ENCODE measurements around the gene SLC22A2. TPM values are rescaled to one million over a fixed set of nuclear protein-coding genes. Genes with fewer than 3 reads are reported as not detected.

Gene SLC22A2
- total RNA-seq, 6 experiments from 2014 or later: not detected

DNA sequence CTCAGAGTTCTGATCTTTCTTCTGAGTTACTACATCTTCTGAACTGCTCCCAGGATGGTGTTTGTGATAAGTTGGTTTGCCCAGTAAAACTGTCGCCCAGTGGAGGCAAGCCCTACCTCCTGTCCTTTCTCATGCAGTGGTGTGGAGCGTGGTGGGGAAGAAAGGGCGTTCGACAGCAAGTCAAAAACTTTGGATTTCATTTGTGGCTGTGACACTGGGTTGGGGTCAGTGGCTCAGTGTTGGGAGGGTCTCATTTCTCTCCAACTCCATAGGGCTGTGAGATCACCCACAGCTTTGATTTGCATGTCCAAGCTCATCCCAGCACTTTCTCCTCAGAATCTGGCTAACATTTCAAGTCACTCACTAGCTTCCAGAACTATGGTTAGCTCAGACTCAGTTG lies 17.5 kb upstream of the SLC22A2 start:
- H3K27ac ChIP-seq: peak overlapping the region in 2 of 3 donors; percentile 76 to 83
- H3K4me1 ChIP-seq: peaks cover 0 to 7% (median 0%) of the 10 kb centered on the region in 4 donors
- no peaks in the 10 kb centered on the region for H3K36me3 ChIP-seq
- TF ChIP-seq, protein P1, sequence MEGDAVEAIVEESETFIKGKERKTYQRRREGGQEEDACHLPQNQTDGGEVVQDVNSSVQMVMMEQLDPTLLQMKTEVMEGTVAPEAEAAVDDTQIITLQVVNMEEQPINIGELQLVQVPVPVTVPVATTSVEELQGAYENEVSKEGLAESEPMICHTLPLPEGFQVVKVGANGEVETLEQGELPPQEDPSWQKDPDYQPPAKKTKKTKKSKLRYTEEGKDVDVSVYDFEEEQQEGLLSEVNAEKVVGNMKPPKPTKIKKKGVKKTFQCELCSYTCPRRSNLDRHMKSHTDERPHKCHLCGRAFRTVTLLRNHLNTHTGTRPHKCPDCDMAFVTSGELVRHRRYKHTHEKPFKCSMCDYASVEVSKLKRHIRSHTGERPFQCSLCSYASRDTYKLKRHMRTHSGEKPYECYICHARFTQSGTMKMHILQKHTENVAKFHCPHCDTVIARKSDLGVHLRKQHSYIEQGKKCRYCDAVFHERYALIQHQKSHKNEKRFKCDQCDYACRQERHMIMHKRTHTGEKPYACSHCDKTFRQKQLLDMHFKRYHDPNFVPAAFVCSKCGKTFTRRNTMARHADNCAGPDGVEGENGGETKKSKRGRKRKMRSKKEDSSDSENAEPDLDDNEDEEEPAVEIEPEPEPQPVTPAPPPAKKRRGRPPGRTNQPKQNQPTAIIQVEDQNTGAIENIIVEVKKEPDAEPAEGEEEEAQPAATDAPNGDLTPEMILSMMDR (IDR thresholded peaks at IDR 0.05): no peak
- no peak for TF ChIP-seq POLR2A (IDR thresholded peaks at IDR 0.05)
- DNase-seq (no peak), ATAC-seq (no peak)
- H3K9me3 ChIP-seq: no peaks in the 10 kb centered on the region
- intact Hi-C loops (cut with DNase I): no loop called here
- H3K27me3 ChIP-seq: no peaks in the 10 kb centered on the region
- 53% methylated on average over 3 of the region's 4 CpGs for WGBS (ENCODE audit: insufficient coverage, low coverage, low lambda C conversion rate, missing lambda C conversion rate)
- no peak overlapping the region for H3K4me3 ChIP-seq

DNA sequence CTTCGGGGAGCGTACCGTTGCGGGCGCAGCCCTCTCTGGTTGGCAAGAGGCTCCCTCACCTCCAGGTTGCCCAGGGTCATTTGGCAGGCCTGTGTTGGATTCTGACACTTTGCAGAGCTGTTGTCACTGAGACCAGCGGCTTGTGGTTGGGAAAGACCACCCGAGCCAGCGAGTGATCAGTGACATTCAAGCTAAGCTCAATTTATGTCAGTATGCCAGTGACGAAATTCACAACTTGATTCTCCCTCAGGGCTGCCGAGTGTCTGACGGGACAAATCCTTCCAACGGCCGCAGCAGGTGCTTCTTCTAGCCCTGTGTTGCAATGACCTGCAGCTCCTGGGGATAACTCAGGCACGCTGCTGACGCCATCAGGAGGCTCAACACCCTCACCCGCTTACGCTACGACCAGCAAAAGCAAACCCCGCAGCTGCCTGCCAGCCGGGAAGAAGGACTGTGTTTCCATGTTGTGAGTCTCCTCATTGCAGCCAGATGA lies 16.9 kb upstream of the SLC22A2 start:
- no peaks in the 10 kb centered on the region for H3K27me3 ChIP-seq
- no peak overlapping the region for H3K4me3 ChIP-seq
- intact Hi-C loops (cut with DNase I): no loop called here
- no peak for TF ChIP-seq POLR2A (IDR thresholded peaks at IDR 0.05)
- TF ChIP-seq, protein P1 (IDR thresholded peaks at IDR 0.05): no peak
- H3K9me3 ChIP-seq: no peaks in the 10 kb centered on the region
- DNase-seq: peak; percentile 66 to 89 (median 73)
- WGBS (ENCODE audit: insufficient coverage, low coverage, low lambda C conversion rate, missing lambda C conversion rate): 31% methylated on average over 3 of the region's 20 CpGs
- peaks cover 0 to 7% (median 0%) of the 10 kb centered on the region in 4 donors for H3K4me1 ChIP-seq
- no peaks in the 10 kb centered on the region for H3K36me3 ChIP-seq
- peak overlapping the region; percentile 38 to 83 (median 76) for H3K27ac ChIP-seq
- peak; percentile 77 to 88 (median 84) for ATAC-seq

DNA sequence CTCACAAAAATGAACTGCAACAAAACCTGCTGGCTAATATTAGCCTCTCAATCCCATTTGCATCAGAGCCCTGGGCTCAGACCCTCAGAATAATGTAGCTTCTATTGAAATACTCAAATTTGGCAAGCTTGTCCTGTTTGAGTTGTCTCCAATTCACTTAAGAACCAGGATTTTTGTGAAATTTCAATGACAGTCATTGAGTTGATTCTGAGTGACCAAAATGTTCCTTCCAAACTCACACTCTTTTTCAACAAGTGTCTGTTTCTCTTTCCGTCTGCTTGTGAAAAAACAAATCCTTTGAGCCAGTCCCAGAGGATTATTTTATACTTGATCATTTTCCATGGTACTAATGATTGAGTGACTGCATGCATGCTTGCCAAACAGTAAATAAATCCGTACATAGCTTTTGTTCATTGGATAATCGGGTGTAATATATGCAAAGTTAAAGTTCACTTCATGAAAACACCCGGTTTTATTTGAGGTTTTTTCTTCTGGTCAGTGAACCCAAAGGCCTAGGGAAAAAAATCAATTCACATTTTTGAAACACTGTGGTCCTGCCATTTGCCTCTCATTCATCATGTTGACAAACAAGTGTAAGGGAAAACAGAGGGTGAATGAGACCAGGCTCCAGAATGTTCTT lies 16.4 kb upstream of the SLC22A2 start:
- DNase-seq: no peak
- peak in 1 of 4 donors; percentile 81 for ATAC-seq
- WGBS (ENCODE audit: insufficient coverage, low coverage, low lambda C conversion rate, missing lambda C conversion rate): 15% methylated on average over 4 of the region's 4 CpGs
- no peaks in the 10 kb centered on the region for H3K36me3 ChIP-seq
- TF ChIP-seq POLR2A (IDR thresholded peaks at IDR 0.05): no peak
- TF ChIP-seq, protein P1 (IDR thresholded peaks at IDR 0.05): no peak
- no peaks in the 10 kb centered on the region for H3K9me3 ChIP-seq
- peaks cover 0 to 7% (median 0%) of the 10 kb centered on the region in 4 donors for H3K4me1 ChIP-seq
- H3K27ac ChIP-seq: peak overlapping the region; percentile 38 to 83 (median 76)
- no peaks in the 10 kb centered on the region for H3K27me3 ChIP-seq
- H3K4me3 ChIP-seq: no peak overlapping the region
- intact Hi-C loops (cut with DNase I): no loop called here

DNA sequence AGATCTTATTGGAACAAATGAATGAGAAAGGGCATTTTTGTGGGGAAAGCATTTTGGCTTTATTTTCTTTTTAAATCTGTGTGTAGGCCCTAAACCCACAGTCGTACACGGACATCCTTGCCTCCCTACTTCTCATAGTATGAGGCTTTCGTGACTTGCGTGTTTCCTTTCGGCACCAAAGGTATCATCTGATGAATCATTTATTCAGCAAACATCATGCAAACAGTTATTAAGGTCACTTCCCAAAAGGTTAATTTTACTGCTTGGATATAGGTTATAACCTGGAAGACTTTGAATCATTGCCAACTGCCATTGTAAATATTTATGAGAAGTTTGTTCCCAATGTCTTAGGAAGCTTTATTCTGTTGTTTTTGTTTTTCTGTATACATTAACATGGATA lies 15.1 kb upstream of the SLC22A2 start:
- no peaks in the 10 kb centered on the region for H3K36me3 ChIP-seq
- WGBS (ENCODE audit: insufficient coverage, low coverage, low lambda C conversion rate, missing lambda C conversion rate): 72% methylated on average over 5 of the region's 5 CpGs
- peaks cover 0 to 7% (median 0%) of the 10 kb centered on the region in 4 donors for H3K4me1 ChIP-seq
- no peak for ATAC-seq
- no peak overlapping the region for H3K27ac ChIP-seq
- no peaks in the 10 kb centered on the region for H3K27me3 ChIP-seq
- H3K9me3 ChIP-seq: no peaks in the 10 kb centered on the region
- H3K4me3 ChIP-seq: no peak overlapping the region
- no peak for TF ChIP-seq POLR2A (IDR thresholded peaks at IDR 0.05)
- TF ChIP-seq, protein P1 (IDR thresholded peaks at IDR 0.05): no peak
- DNase-seq: no peak
- intact Hi-C loops (cut with DNase I): no loop called here
